GM23338 (cell line): ENCODE data around the gene SERPINA5. TPM values are rescaled to one million over a fixed set of nuclear protein-coding genes. Genes with fewer than 3 reads are reported as not detected.

Experiments used
- ATAC-seq: fragments of 200-7000 bp; cut with Tn5 transposase; 3 replicates; pipeline ENCODE4 v1.9.1; 2020
- DNase-seq: peaks from one replicate; pipeline ENCODE4 v3.0.0-alpha.2; 2015; ENCODE audit warnings: low spot score
- H2AFZ ChIP-seq: fragments of 200-600 bp; sonication (generic); 2 replicates; pipeline ENCODE4 v1.8.0; 2016; ENCODE audit warnings: antibody characterized with exemption, mild to moderate bottlenecking, moderate library complexity
- H3F3A ChIP-seq: fragments of 200-600 bp; sonication (generic); replicated peaks from 2 replicates; pipeline ENCODE4 v1.8.0; 2017; ENCODE audit warnings: antibody characterized with exemption, mixed run types, low read depth
- H3K27ac ChIP-seq: fragments of 200-600 bp; sonication (generic); 2 replicates; pipeline ENCODE4 v1.6.1; 2016; ENCODE audit warnings: low read depth
- H3K27me3 ChIP-seq: fragments of 200-600 bp; sonication (generic); 2 replicates; pipeline ENCODE4 v1.8.0; 2016; ENCODE audit warnings: mild to moderate bottlenecking, mixed run types, moderate library complexity; ENCODE audit not compliant: insufficient read depth
- H3K36me3 ChIP-seq: fragments of 200-600 bp; sonication (generic); 2 replicates; pipeline ENCODE4 v1.8.0; 2016; ENCODE audit warnings: mild to moderate bottlenecking; ENCODE audit not compliant: insufficient read depth
- H3K4me1 ChIP-seq: fragments of 200-600 bp; sonication (generic); 2 replicates; pipeline ENCODE4 v1.8.0; 2016; ENCODE audit warnings: mild to moderate bottlenecking, moderate library complexity; ENCODE audit not compliant: insufficient read depth
- H3K4me2 ChIP-seq: fragments of 200-600 bp; sonication (generic); 2 replicates; pipeline ENCODE4 v1.7.1; 2017; ENCODE audit warnings: mixed run types
- H3K4me3 ChIP-seq: fragments of 200-600 bp; sonication (generic); 2 replicates; pipeline ENCODE4 v1.6.1; 2016; ENCODE audit warnings: mixed run types
- H3K79me2 ChIP-seq: fragments of 200-600 bp; sonication (generic); replicated peaks from 2 replicates; pipeline ENCODE4 v1.8.0; 2017; ENCODE audit warnings: mild to moderate bottlenecking; ENCODE audit not compliant: insufficient read depth
- H3K9me2 ChIP-seq: fragments of 200-600 bp; sonication (generic); 2 replicates; pipeline ENCODE4 v1.8.0; 2017; ENCODE audit not compliant: insufficient read depth
- H4K20me1 ChIP-seq: fragments of 200-600 bp; sonication (generic); replicated peaks from 2 replicates; pipeline ENCODE4 v1.8.0; 2017; ENCODE audit warnings: mild to moderate bottlenecking; ENCODE audit not compliant: insufficient read depth
- H3K27ac Mint-ChIP-seq: 2 replicates; pipeline ENCODE4 v1.8.0; 2020; ENCODE audit warnings: inconsistent platforms, mild to moderate bottlenecking, moderate library complexity, mixed read lengths
- H3K27me3 Mint-ChIP-seq: 3 replicates; pipeline ENCODE4 v1.8.0; 2022; ENCODE audit warnings: low read depth, mild to moderate bottlenecking, moderate library complexity, mixed read lengths, inconsistent platforms; ENCODE audit not compliant: insufficient read depth, poor library complexity
- H3K36me3 Mint-ChIP-seq: 3 replicates; pipeline ENCODE4 v1.8.0; 2021; ENCODE audit warnings: low read depth, mild to moderate bottlenecking, inconsistent platforms, moderate library complexity, mixed read lengths
- H3K4me1 Mint-ChIP-seq: 3 replicates; pipeline ENCODE4 v1.8.0; 2020; ENCODE audit warnings: mild to moderate bottlenecking, inconsistent platforms, mixed read lengths
- H3K4me3 Mint-ChIP-seq: 3 replicates; pipeline ENCODE4 v1.8.0; 2021; ENCODE audit warnings: moderate library complexity, mild to moderate bottlenecking, inconsistent platforms, mixed read lengths
- H3K9me3 Mint-ChIP-seq: 3 replicates; pipeline ENCODE4 v1.8.0; 2020; ENCODE audit warnings: moderate library complexity, mild to moderate bottlenecking, inconsistent platforms, mixed read lengths
- CREB1 ChIP-seq: fragments of 250-450 bp; sonication (Bioruptor Pico); IDR thresholded peaks from 2 replicates; pipeline ENCODE4 v1.5.0; 2020; ENCODE audit warnings: low read depth, mild to moderate bottlenecking, moderate library complexity
- CTCF ChIP-seq, 2 experiments: fragments of 200-600 bp in 1 of 2; sonication (generic) in 1 of 2; conservative IDR thresholded peaks; 2 replicates each; pipeline versions ENCODE4 v1.5.1 to v1.6.1; 2016 to 2017; ENCODE audit warnings: antibody characterized with exemption in 2 of 2, low read depth in 2 of 2, mild to moderate bottlenecking in 2 of 2, moderate library complexity in 1 of 2
- ETS1 ChIP-seq: IDR thresholded peaks from 2 replicates; pipeline ENCODE4 v1.6.1; 2016; ENCODE audit warnings: antibody characterized with exemption
- EZH2 ChIP-seq: fragments of 200-600 bp; sonication (generic); IDR thresholded peaks from one replicate; pipeline ENCODE4 v1.8.0; 2017; ENCODE audit warnings: antibody characterized with exemption, mild to moderate bottlenecking, low read depth; ENCODE audit not compliant: unreplicated experiment
- EZH2phosphoT487 ChIP-seq: fragments of 200-600 bp; sonication (generic); IDR thresholded peaks from one replicate; pipeline ENCODE4 v1.8.1; 2018; ENCODE audit warnings: antibody characterized with exemption; ENCODE audit not compliant: unreplicated experiment
- JUNB ChIP-seq: IDR thresholded peaks from one replicate; pipeline ENCODE4 v1.6.1; 2016; ENCODE audit warnings: antibody characterized with exemption; ENCODE audit not compliant: unreplicated experiment
- NANOG ChIP-seq: IDR thresholded peaks from 2 replicates; pipeline ENCODE4 v1.6.1; 2016; ENCODE audit warnings: antibody characterized with exemption, borderline replicate concordance
- POLR2AphosphoS5 ChIP-seq: IDR thresholded peaks from 2 replicates; pipeline ENCODE4 v1.6.1; 2016; ENCODE audit warnings: antibody characterized with exemption, low read depth
- REST ChIP-seq: IDR thresholded peaks from one replicate; pipeline ENCODE4 v1.6.1; 2018; ENCODE audit warnings: antibody characterized with exemption; ENCODE audit not compliant: unreplicated experiment
- STAT1 ChIP-seq: IDR thresholded peaks from one replicate; pipeline ENCODE4 v1.6.1; 2016; ENCODE audit warnings: antibody characterized with exemption; ENCODE audit not compliant: unreplicated experiment
- ZNF114 ChIP-seq: fragments of 250-450 bp; sonication (Bioruptor Pico); IDR thresholded peaks from 2 replicates; pipeline ENCODE4 v1.5.0; 2020; ENCODE audit warnings: mild to moderate bottlenecking, moderate library complexity
- ZNF331 ChIP-seq: fragments of 250-450 bp; sonication (Bioruptor Pico); IDR thresholded peaks from 2 replicates; pipeline ENCODE4 v1.5.0; 2020; ENCODE audit warnings: low read depth, mild to moderate bottlenecking, moderate library complexity
- ZNF462 ChIP-seq: fragments of 250-450 bp; sonication (Bioruptor Pico); IDR thresholded peaks from 2 replicates; pipeline ENCODE4 v1.5.0; 2020; ENCODE audit warnings: mild to moderate bottlenecking, moderate library complexity
- polyA plus RNA-seq: library from polyadenylated mRNA; unstranded; fragments of >200 nt; fragmentation: Nextera tagmentation; extraction: Ambion mirVana; gene quantifications from 2 replicates; pipeline ENCODE4 v1.2.1, GENCODE V29; 2016
- total RNA-seq: library from RNA; depleted of rRNA; stranded (reverse); fragments of >200 nt; shearing (Covaris generic); gene quantifications from 2 replicates; pipeline ENCODE4 v1.2.3, GENCODE V29; 2014

The SERPINA5 gene
- total and polyA plus RNA-seq, 2 experiments from 2014 or later = 0.81 to 0.90 TPM

GRCh38 chr14:94532447-94532846 lies 48.8 kb upstream of the SERPINA5 start (continued):
- TF ChIP-seq ZNF331 (CRISPR knock-in tag) = no peak

- no peak overlapping the region for H3K4me3 ChIP-seq
- no peaks in the 10 kb centered on the region for H4K20me1 ChIP-seq
- no peaks in the 10 kb centered on the region for H3K36me3 Mint-ChIP-seq
- H3K9me3 Mint-ChIP-seq = no peaks in the 10 kb centered on the region; the same call in 2 of the 3 replicates
- no peaks in the 10 kb centered on the region for H3F3A ChIP-seq
- H3K27ac ChIP-seq = no peak overlapping the region
- no peak overlapping the region for H3K4me2 ChIP-seq
- no peaks in the 10 kb centered on the region for H3K79me2 ChIP-seq
- no peaks in the 10 kb centered on the region for H3K27me3 ChIP-seq
- H3K4me3 Mint-ChIP-seq = no peak overlapping the region
- no peak for ATAC-seq
- no peak overlapping the region for H2AFZ ChIP-seq
- no peaks in the 10 kb centered on the region for H3K36me3 ChIP-seq
- H3K4me1 Mint-ChIP-seq = peaks cover 6% of the 10 kb centered on the region; the same call in 1 of the 3 replicates
- H3K27me3 Mint-ChIP-seq = peaks cover 4% of the 10 kb centered on the region
- no peak overlapping the region for H3K27ac Mint-ChIP-seq
- H3K4me1 ChIP-seq = no peaks in the 10 kb centered on the region
- TF ChIP-seq CREB1 (CRISPR knock-in tag) = no peak
- no peak for TF ChIP-seq STAT1
- TF ChIP-seq EZH2phosphoT487 = no peak
- no peak for TF ChIP-seq JUNB
- TF ChIP-seq POLR2AphosphoS5 = no peak
- no peak for TF ChIP-seq ZNF331 (CRISPR knock-in tag)
- TF ChIP-seq EZH2 = no peak
- no peak for TF ChIP-seq NANOG
- no peak for TF ChIP-seq ETS1
- TF ChIP-seq REST = no peak
- no peak for TF ChIP-seq ZNF462
- TF ChIP-seq ZNF114 (CRISPR knock-in tag) = no peak
- TF ChIP-seq CTCF (conservative IDR thresholded peaks at IDR 0.05; ENCODE audit: low read depth in 2 of 2) = no peak
- no peak for DNase-seq
- 0 out of 2 replicates have a peak, but pooled peaks cover 6% of the 10 kb centered on the region for H3K9me2 ChIP-seq
These were observed 45.7 kb upstream of the SERPINA5 start for GRCh38 chr14:94535506-94535905.
